Psoas muscle (tissue), 8 donors: ENCODE data around the gene SEBOX. TPM values are rescaled to one million over a fixed set of nuclear protein-coding genes. Genes with fewer than 3 reads are reported as not detected.

Experiments used
- ATAC-seq, 4 donors: fragments of 200-7000 bp; cut with Tn5 transposase; one replicate each; pipeline ENCODE4 v1.9.1; 2020; ENCODE audit warnings: moderate library complexity in 3 of 4, mild to moderate bottlenecking in 2 of 4
- DNase-seq, 2 donors: peaks; one replicate each; pipeline ENCODE4 v3.0.0-alpha.2; 2020
- H3K27ac ChIP-seq: fragments of 200-600 bp; one replicate; pipeline ENCODE4 v1.8.0; 2022
- H3K27me3 ChIP-seq, 3 donors: fragments of 200-600 bp in 1 of 3; one replicate each; pipeline versions ENCODE4 v1.6.1 to v1.8.0; 2013 to 2022; ENCODE audit warnings: low read length in 2 of 3, mild to moderate bottlenecking in 2 of 3, moderate library complexity in 1 of 3; ENCODE audit not compliant: insufficient read depth in 3 of 3
- H3K36me3 ChIP-seq, 2 donors: fragments of 200-600 bp in 1 of 2; one replicate each; pipeline versions ENCODE4 v1.6.1 to v1.8.0; 2013 to 2022; ENCODE audit warnings: low read depth in 1 of 2, mild to moderate bottlenecking in 1 of 2, moderate library complexity in 1 of 2; ENCODE audit not compliant: insufficient read depth in 1 of 2
- H3K4me1 ChIP-seq: fragments of 200-600 bp; one replicate; pipeline ENCODE4 v1.8.0; 2022
- H3K4me3 ChIP-seq: fragments of 200-600 bp; one replicate; pipeline ENCODE4 v1.8.0; 2022; ENCODE audit warnings: mild to moderate bottlenecking
- H3K9me3 ChIP-seq: fragments of 200-600 bp; one replicate; pipeline ENCODE4 v1.8.0; 2022
- WGBS, 3 donors: extraction: QIAGEN DNeasy Blood & Tissue Kit; methylation state at CpG; one replicate each; pipeline versions ENCODE4 v1.1.6 to v1.1.7; 2013; 5-methylcytosine and 5-hydroxymethylcytosine counted together
- intact Hi-C, 2 donors: fragments of 100-400 bp; cut with DNase I; formaldehyde crosslinking; loops; one replicate each; pipeline versions ENCODE4 v1.11.0 to v1.14.2; 2022
- polyA plus RNA-seq, 3 donors: library from polyadenylated mRNA; stranded (reverse); fragments of 200-250 nt; gene quantifications; one replicate each; pipeline ENCODE4 v1.2.3, GENCODE V29; 2013
- total RNA-seq, 4 donors: library from RNA; stranded (reverse); fragmentation: NEBNext Ultra II Directional in 2 of 4; extraction: Animal tissue kit (Norgen Biotek cat#: 25700) in 2 of 4; gene quantifications; one replicate each; pipeline versions ENCODE4 v1.2.1 to v1.2.4, GENCODE V29; 2021 to 2023
- TF ChIP-seq, protein P1 (sequence below): fragments of 200-600 bp; IDR thresholded peaks from one replicate; pipeline ENCODE4 v1.8.0; 2022; ENCODE audit warnings: antibody characterized with exemption
- donor health status: healthy with polysubstance abuse.
- donor health status: DM: no; HTN: no; CAD: no; lungs with moderate emphysema.
- donor health status: Bipolar disorder and iron deficiency.
- donor health status: healthy.
- donor health status: DM: yes; HTN: yes; CAD: no.
- donor health status: DM: no; HTN: no; CAD: no.
- donor health status: DM: no; HTN: no; CAD: no.
- donor health status: DM: yes; HTN: yes; CAD: no.

The SEBOX gene
- total and polyA plus RNA-seq, 7 donors, result not detected

GRCh38 chr17:28395968-28396367, 31.0 kb upstream of the SEBOX start:
- DNase-seq (peak in 1 of 2 donors; percentile 28), ATAC-seq (no peak)
- Histone ChIP-seq H3K9me3 (no peaks in the 10 kb centered on the region), H3K27ac (no peak overlapping the region), H3K4me1 (no peaks in the 10 kb centered on the region), H3K36me3 (peaks cover 0 to 68% of the 10 kb centered on the region in 2 donors), H3K4me3 (no peak overlapping the region), H3K27me3 (no peaks in the 10 kb centered on the region)
- TF ChIP-seq, protein P1, sequence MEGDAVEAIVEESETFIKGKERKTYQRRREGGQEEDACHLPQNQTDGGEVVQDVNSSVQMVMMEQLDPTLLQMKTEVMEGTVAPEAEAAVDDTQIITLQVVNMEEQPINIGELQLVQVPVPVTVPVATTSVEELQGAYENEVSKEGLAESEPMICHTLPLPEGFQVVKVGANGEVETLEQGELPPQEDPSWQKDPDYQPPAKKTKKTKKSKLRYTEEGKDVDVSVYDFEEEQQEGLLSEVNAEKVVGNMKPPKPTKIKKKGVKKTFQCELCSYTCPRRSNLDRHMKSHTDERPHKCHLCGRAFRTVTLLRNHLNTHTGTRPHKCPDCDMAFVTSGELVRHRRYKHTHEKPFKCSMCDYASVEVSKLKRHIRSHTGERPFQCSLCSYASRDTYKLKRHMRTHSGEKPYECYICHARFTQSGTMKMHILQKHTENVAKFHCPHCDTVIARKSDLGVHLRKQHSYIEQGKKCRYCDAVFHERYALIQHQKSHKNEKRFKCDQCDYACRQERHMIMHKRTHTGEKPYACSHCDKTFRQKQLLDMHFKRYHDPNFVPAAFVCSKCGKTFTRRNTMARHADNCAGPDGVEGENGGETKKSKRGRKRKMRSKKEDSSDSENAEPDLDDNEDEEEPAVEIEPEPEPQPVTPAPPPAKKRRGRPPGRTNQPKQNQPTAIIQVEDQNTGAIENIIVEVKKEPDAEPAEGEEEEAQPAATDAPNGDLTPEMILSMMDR, result no peak
- intact Hi-C loops, result no loop called here
- 82 to 85% (median 83%) methylated on average over 6 of the region's 6 CpGs for WGBS, 3 donors

DNA sequence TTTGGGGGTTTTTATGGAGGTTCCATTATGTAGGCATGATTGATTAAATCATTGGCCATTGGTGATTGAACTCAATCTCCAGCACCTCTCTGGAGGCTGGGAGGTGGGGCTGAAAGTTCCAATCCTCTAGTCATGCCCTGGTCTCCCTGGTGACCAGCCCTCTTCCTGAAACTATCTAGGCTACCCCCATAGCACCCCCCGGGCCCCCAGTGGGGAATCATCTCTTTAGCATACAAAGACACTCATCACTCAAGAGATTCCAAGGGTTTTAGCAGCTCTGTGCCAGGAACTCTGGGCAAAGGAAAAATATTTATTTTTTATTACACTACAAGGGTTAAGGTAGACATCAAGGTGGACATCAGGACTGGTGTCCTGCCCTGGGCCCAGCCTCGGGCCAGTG, 30.4 kb upstream of the SEBOX start:
- ATAC-seq, result no peak
- H3K9me3 ChIP-seq, result no peaks in the 10 kb centered on the region
- H3K27ac ChIP-seq, result no peak overlapping the region
- no peak for DNase-seq
- H3K4me1 ChIP-seq, result no peaks in the 10 kb centered on the region
- H3K4me3 ChIP-seq, result no peak overlapping the region
- 56 to 88% (median 58%) methylated on average over 2 of the region's 2 CpGs for WGBS, 3 donors
- no peaks in the 10 kb centered on the region for H3K27me3 ChIP-seq
- intact Hi-C loops, result no loop called here
- TF ChIP-seq, protein P1, result no peak
- H3K36me3 ChIP-seq, result peaks cover 0 to 68% of the 10 kb centered on the region in 2 donors

DNA sequence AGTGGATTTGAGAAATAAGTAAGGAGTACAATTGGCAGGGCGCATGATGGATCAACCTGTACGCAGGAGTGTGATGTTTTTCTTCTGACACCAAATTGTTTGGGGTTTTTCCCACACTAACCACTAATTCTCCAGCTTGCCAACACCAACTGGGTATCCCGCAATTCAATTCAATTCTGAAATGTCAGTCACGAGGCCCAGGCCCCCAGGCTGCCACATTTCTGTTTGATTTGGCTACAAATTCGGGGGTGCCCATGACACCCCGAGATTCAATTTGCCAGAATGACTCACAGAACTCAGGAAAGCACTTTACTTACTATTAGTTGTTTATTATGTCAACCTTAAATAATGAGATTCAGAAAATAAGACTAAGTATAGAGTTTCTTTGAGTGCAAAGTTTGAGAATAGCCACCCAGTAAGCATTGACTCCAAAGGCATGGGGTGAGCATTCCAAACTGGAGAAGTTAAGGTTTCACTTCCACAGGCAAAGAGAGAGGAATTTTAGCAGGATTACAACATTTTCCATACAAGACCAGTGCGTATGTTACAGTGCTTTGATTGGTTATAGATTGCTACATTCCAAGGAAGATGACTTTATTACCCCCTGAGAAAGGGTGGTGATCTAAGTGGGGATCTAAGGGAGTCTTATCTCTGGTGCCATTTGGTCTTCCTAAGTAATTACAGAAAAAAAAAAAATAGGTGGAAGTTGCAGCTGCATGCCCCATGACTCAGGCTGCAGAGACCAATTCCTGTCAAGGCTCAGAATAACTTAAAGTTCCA, 29.5 kb upstream of the SEBOX start:
- Histone ChIP-seq H3K27me3 (no peaks in the 10 kb centered on the region), H3K4me1 (no peaks in the 10 kb centered on the region), H3K27ac (no peak overlapping the region), H3K9me3 (no peaks in the 10 kb centered on the region), H3K36me3 (peaks cover 0 to 69% of the 10 kb centered on the region in 2 donors), H3K4me3 (no peak overlapping the region)
- DNase-seq (peak in 1 of 2 donors; percentile 19), ATAC-seq (no peak)
- intact Hi-C loops, result no loop called here
- WGBS, 3 donors, result 78 to 86% (median 79%) methylated on average over 7 of the region's 7 CpGs
- TF ChIP-seq, protein P1, result no peak

DNA sequence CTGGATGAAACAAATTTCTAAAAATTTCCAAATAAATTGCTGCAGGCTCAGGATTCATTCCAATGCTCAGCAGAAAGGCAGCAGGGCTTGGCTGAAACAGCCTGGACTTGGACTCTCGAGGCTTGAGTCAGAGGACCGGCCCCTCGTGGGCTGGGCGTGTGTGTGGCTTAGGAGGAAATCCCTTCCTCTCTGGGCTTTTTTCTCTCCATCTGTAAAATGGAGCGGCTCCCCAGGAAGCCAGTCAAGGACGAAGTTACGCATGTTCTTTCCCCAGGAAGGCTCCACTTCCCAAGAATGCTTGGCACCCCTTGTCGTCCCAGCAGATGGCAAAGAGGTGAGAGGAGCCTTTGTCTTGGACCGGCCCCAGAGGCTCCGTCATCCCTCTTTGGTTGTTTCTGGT, 27.5 kb upstream of the SEBOX start:
- 53 to 68% (median 65%) methylated on average over 10 of the region's 10 CpGs for WGBS, 3 donors
- Histone ChIP-seq H3K27me3 (no peaks in the 10 kb centered on the region), H3K9me3 (no peaks in the 10 kb centered on the region), H3K27ac (no peak overlapping the region), H3K4me3 (no peak overlapping the region), H3K36me3 (peaks cover 3 to 67% of the 10 kb centered on the region in 2 donors), H3K4me1 (no peaks in the 10 kb centered on the region)
- TF ChIP-seq, protein P1, result no peak
- DNase-seq, result no peak
- intact Hi-C loops, result no loop called here
- no peak for ATAC-seq
